Sigmoid colon (tissue), 7 donors: Measurements from ENCODE around the gene SCN4A. TPM values are rescaled to one million over a fixed set of nuclear protein-coding genes. Genes with fewer than 3 reads are reported as not detected.
"Not testable (repeated sequence)": the region's sequence is repeated elsewhere in the genome, so short reads cannot be mapped to it uniquely, and the experiment has no call there.

ENCODE experiments used
- DNase-seq: peaks from one replicate; pipeline ENCODE4 v3.0.0-alpha.2; 2019
- H3K27ac ChIP-seq, 4 donors: fragments of 200-600 bp; sonication (generic); one replicate each; pipeline ENCODE4 v1.5.1; 2016 to 2019; ENCODE audit warnings: mild to moderate bottlenecking in 1 of 4
- H3K27me3 ChIP-seq, 3 donors: fragments of 200-600 bp; sonication (generic); one replicate each; pipeline ENCODE4 v1.5.1; 2019; ENCODE audit warnings: mild to moderate bottlenecking in 1 of 3
- H3K36me3 ChIP-seq, 4 donors: fragments of 200-600 bp; sonication (generic); one replicate each; pipeline ENCODE4 v1.5.1; 2016 to 2019
- H3K4me1 ChIP-seq, 4 donors: fragments of 200-600 bp; sonication (generic); one replicate each; pipeline ENCODE4 v1.5.1; 2017 to 2019
- H3K4me3 ChIP-seq, 4 donors: fragments of 200-600 bp; sonication (generic); one replicate each; pipeline ENCODE4 v1.5.1; 2017 to 2019; ENCODE audit warnings: mild to moderate bottlenecking in 2 of 4, moderate library complexity in 1 of 4
- H3K9me3 ChIP-seq, 4 donors: fragments of 200-600 bp in 3 of 4; sonication (generic) in 3 of 4; one replicate each; pipeline versions ENCODE4 v1.5.1 to v1.6.1; 2013 to 2019
- CTCF ChIP-seq, 4 experiments: fragments of 450-650 bp in 3 of 4; fragments of 200-600 bp in 1 of 4; IDR thresholded peaks; one replicate each; pipeline ENCODE4 v1.5.1; 2016 to 2019; ENCODE audit warnings: antibody characterized with exemption in 4 of 4, mild to moderate bottlenecking in 3 of 4, moderate library complexity in 2 of 4
- EP300 ChIP-seq, 4 donors: sonication (generic); formaldehyde crosslinking; IDR thresholded peaks; one replicate each; pipeline ENCODE4 v1.6.1; 2017; ENCODE audit warnings: antibody characterized with exemption in 4 of 4
- POLR2A ChIP-seq, 2 donors: fragments of 450-650 bp; IDR thresholded peaks; one replicate each; pipeline ENCODE4 v1.6.1; 2016; ENCODE audit warnings: antibody characterized with exemption in 2 of 2, mild to moderate bottlenecking in 2 of 2, moderate library complexity in 2 of 2
- POLR2AphosphoS5 ChIP-seq, 4 donors: sonication (generic); formaldehyde crosslinking; IDR thresholded peaks; one replicate each; pipeline ENCODE4 v1.6.1; 2017; ENCODE audit warnings: antibody characterized with exemption in 4 of 4
- WGBS, 2 donors: extraction: QIAGEN DNeasy Blood & Tissue Kit; methylation state at CpG; one replicate each; pipeline ENCODE4 v1.1.7; 2013; 5-methylcytosine and 5-hydroxymethylcytosine counted together
- intact Hi-C: fragments of 100-400 bp; cut with DNase I; formaldehyde crosslinking; loops from one replicate; pipeline ENCODE4 v1.15.1; 2023
- polyA plus RNA-seq, 3 donors: library from polyadenylated mRNA; stranded (reverse); fragments of 200-250 nt; gene quantifications; one replicate each; pipeline ENCODE4 v1.2.3, GENCODE V29; 2013
- total RNA-seq, 4 donors: library from RNA; depleted of rRNA; stranded (reverse); fragments of >200 nt; gene quantifications; one replicate each; pipeline ENCODE4 v1.1.0, GENCODE V29; 2016
- donor health status: healthy with polysubstance abuse.
- donor health status: Bipolar disorder and iron deficiency.
- donor health status: healthy.

The SCN4A gene
- total and polyA plus RNA-seq, 7 donors = 0.23 to 4.2 (median 0.70) TPM; not detected in 1

GRCh38 chr17:63926164-63926563, 46.6 kb downstream of the SCN4A start:
- no peaks in the 10 kb centered on the region for H3K36me3 ChIP-seq
- no peak for TF ChIP-seq CTCF (IDR thresholded peaks at IDR 0.05)
- no peaks in the 10 kb centered on the region for H3K9me3 ChIP-seq
- no peak overlapping the region for H3K4me3 ChIP-seq
- WGBS, 2 donors = 83 to 92% methylated on average over 2 of the region's 2 CpGs
- intact Hi-C loops = no loop called here
- H3K27ac ChIP-seq = no peak overlapping the region
- no peaks in the 10 kb centered on the region for H3K27me3 ChIP-seq
- DNase-seq = no peak
- H3K4me1 ChIP-seq = no peaks in the 10 kb centered on the region

GRCh38 chr17:63925615-63926014, 47.1 kb downstream of the SCN4A start:
- intact Hi-C loops = no loop called here
- 67 to 78% methylated on average over 5 of the region's 5 CpGs for WGBS, 2 donors

GRCh38 chr17:63922402-63922801, 50.3 kb downstream of the SCN4A start:
- H3K4me1 ChIP-seq, H3K4me3 ChIP-seq, DNase-seq, H3K36me3 ChIP-seq, intact Hi-C loops, H3K9me3 ChIP-seq, H3K27ac ChIP-seq, H3K27me3 ChIP-seq: not testable (repeated sequence)
- WGBS, 2 donors = 58 to 77% methylated on average over 9 of the region's 9 CpGs

More at GRCh38 chr17:63925615-63926014, 47.1 kb downstream of the SCN4A start:
- H3K9me3 ChIP-seq = no peaks in the 10 kb centered on the region
- TF ChIP-seq EP300 (IDR thresholded peaks at IDR 0.05) (no peak), CTCF (IDR thresholded peaks at IDR 0.05) (no peak), POLR2AphosphoS5 (IDR thresholded peaks at IDR 0.05) (no peak), POLR2A (IDR thresholded peaks at IDR 0.05) (no peak)
- DNase-seq = no peak
- H3K27ac ChIP-seq = no peak overlapping the region
- H3K27me3 ChIP-seq = no peaks in the 10 kb centered on the region
- no peaks in the 10 kb centered on the region for H3K36me3 ChIP-seq
- no peaks in the 10 kb centered on the region for H3K4me1 ChIP-seq
- no peak overlapping the region for H3K4me3 ChIP-seq

- intact Hi-C loops, H3K27ac ChIP-seq, H3K9me3 ChIP-seq, H3K4me1 ChIP-seq, H3K27me3 ChIP-seq, H3K36me3 ChIP-seq, DNase-seq, H3K4me3 ChIP-seq: not testable (repeated sequence)
- WGBS, 2 donors = 78 to 82% methylated on average over 5 of the region's 5 CpGs
Measured at GRCh38 chr17:63920779-63921178, 51.9 kb downstream of the SCN4A start.

GRCh38 chr17:63920050-63920449, 52.7 kb downstream of the SCN4A start:
- DNase-seq, H3K4me1 ChIP-seq, H3K27ac ChIP-seq, H3K9me3 ChIP-seq, H3K4me3 ChIP-seq, intact Hi-C loops, H3K27me3 ChIP-seq, H3K36me3 ChIP-seq: not testable (repeated sequence)
- WGBS, 2 donors = 86 to 91% methylated on average over 6 of the region's 6 CpGs

- Histone ChIP-seq H3K27me3 (peaks cover 0 to 6% (median 0%) of the 10 kb centered on the region in 3 donors), H3K9me3 (no peaks in the 10 kb centered on the region), H3K4me1 (no peaks in the 10 kb centered on the region), H3K4me3 (no peak overlapping the region), H3K27ac (no peak overlapping the region), H3K36me3 (no peaks in the 10 kb centered on the region)
- DNase-seq = peak; percentile 75
- intact Hi-C loops = loop anchor here (2.0 kb wide), 1 partner anchor 107 kb away; no protein-coding TSS in a partner anchor
- no peak for TF ChIP-seq POLR2AphosphoS5 (IDR thresholded peaks at IDR 0.05)
- peak; percentile 74 to 94 (median 90) for TF ChIP-seq CTCF (IDR thresholded peaks at IDR 0.05)
- TF ChIP-seq EP300 (IDR thresholded peaks at IDR 0.05) = no peak
- TF ChIP-seq POLR2A (IDR thresholded peaks at IDR 0.05) = no peak
- 44 to 46% methylated on average over 8 of the region's 8 CpGs for WGBS, 2 donors
Measured at GRCh38 chr17:63919311-63919723, 53.4 kb downstream of the SCN4A start.

GRCh38 chr17:63918789-63919305, 53.9 kb downstream of the SCN4A start, which contains the start of gene GH1:
GH1 (minus strand) TSS chr17:63918839; CDS start chr17:63918776, 63 bp downstream.
- 54 to 59% methylated on average over 10 of the region's 10 CpGs for WGBS, 2 donors
- not testable (repeated sequence) for H3K27me3 ChIP-seq, H3K4me3 ChIP-seq, DNase-seq, H3K4me1 ChIP-seq, H3K36me3 ChIP-seq, H3K27ac ChIP-seq, H3K9me3 ChIP-seq
- intact Hi-C loops = loop anchor here (2.0 kb wide), 1 partner anchor 108 kb away; no protein-coding TSS in a partner anchor
